Measurements from ENCODE around the gene CTAGE4. TPM values are rescaled to one million over a fixed set of nuclear protein-coding genes. Genes with fewer than 3 reads are reported as not detected.
"Not testable (repeated sequence)": the region's sequence is repeated elsewhere in the genome, so short reads cannot be mapped to it uniquely, and the experiment has no call there.

Gene CTAGE4, protein sequence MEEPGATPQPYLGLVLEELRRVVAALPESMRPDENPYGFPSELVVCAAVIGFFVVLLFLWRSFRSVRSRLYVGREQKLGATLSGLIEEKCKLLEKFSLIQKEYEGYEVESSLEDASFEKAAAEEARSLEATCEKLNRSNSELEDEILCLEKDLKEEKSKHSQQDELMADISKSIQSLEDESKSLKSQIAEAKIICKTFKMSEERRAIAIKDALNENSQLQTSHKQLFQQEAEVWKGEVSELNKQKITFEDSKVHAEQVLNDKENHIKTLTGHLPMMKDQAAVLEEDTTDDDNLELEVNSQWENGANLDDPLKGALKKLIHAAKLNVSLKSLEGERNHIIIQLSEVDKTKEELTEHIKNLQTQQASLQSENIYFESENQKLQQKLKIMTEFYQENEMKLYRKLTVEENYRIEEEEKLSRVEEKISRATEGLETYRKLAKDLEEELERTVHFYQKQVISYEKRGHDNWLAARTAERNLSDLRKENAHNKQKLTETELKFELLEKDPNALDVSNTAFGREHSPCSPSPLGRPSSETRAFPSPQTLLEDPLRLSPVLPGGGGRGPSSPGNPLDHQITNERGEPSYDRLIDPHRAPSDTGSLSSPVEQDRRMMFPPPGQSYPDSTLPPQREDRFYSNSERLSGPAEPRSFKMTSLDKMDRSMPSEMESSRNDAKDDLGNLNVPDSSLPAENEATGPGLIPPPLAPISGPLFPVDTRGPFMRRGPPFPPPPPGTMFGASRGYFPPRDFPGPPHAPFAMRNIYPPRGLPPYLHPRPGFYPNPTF
- total RNA-seq = 0.13 TPM in 1 of 2 replicates, not detected in the other

GRCh38 chr7:144183166-144183565 is at the start of gene CTAGE4:
TSS of gene CTAGE4 (plus strand) at chr7:144183466. CDS start at chr7:144183504, 38 bp downstream.
- not testable (repeated sequence) for DNase-seq (ENCODE audit: low read depth in 2 of 2)

DNA sequence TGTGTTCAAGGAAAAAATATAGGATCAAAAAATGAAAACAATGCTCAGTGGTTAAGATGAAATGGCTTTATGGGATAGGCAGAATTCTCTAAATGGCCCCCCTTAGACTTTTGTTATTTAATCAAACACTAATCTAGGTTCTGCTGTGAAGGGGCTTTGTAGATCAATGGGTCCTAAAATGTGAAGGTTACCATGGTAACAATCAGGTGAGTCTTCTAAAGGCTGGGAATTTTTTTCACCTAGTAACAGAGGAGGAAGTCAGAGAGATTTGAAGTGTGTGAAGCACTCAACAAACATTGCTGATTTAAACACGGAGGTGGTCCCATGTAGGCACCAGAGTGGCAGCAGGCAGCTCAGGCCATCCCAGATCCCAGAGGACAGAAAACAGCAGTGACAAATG is 49.1 kb upstream of the CTAGE4 start:
- no peak for DNase-seq (ENCODE audit: low read depth in 2 of 2)

DNA sequence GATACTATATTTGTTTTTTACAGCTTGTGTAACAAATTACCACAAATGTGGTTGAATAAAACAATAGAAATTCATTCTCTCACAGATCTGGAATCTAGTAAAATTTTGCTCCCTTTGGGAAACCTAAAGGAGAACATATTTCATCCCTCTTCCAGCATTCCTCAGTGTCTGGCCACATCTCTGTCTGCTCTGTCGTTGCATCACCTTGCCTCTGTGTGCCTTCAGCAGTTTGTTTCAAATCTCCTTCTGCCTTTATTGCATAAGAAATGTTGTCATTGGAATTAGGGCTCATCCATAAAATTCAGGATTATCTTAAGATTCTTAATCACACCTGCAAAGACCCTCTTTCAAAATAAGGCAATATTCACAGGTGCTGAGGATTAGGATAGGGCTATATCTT is 45.8 kb upstream of the CTAGE4 start:
- no peak for DNase-seq (ENCODE audit: low read depth in 2 of 2)

DNA sequence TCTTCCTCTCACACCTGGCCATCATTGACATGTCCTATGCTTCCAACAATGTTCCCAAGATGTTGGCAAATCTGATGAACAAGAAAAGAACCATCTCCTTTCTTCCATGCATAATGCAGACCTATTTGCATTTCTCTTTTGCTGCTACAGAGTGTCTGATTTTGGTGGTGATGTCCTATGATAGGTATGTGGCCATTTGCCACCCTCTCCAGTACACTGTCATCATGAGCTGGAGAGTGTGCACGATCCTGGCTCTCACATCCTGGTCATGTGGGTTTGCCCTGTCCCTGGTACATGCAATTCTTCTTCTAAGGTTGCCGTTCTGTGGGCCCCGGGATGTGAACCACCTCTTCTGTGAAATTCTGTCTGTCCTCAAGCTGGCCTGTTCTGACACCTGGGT is 41.1 kb upstream of the CTAGE4 start:
- no peak for DNase-seq (ENCODE audit: low read depth in 2 of 2)

DNA sequence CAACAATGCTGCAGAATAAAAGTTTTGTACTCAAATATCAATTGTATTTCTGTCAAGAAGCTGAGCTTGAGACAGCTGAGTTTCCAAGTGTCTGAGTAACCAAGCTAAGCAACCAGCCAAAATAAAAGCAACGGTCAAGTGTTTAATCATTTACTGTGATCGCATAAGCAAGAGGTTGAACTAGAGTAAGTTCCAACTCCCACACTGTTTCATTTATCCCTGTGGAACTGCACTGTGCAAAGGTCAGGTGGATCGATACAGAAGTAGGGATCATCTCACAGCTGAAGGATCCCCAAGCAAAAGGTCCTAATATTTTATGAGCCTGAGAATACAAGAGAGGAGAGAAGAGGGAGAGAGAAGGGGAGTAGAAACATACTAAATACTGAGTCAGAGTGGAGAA is 38.8 kb upstream of the CTAGE4 start:
- no peak for DNase-seq (ENCODE audit: low read depth in 2 of 2)

DNA sequence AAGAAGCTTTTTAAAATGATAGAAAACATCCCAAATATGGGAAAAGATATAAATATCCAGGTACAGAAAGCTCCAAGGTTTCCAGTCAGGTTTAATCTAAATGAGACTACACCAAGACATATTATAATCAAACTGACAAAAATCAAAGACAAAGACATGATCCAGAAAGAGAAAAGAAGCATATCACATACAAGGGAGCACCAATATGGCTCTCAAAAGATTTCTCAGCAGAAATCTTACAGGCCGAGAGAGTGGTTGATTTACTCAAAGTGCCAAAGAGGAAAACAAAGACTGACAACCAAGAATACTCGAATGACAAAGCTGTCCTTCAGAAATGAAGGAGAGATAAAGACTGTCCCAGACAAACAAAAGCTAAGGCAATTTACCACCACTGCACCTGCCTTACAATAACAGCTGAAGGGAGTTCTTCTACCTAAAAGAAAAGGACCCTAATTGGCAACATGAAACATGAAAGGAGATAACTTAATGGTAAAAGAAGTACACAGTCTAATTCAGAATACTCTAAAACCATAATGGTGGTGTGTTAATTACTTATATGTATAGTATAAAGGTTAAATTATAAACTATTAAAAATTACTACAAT is 34.9 kb upstream of the CTAGE4 start:
- no peak for DNase-seq (ENCODE audit: low read depth in 2 of 2)

- DNase-seq (ENCODE audit: low read depth in 2 of 2) = no peak
Measured at GRCh38 chr7:144158861-144159260, 24.4 kb upstream of the CTAGE4 start.

- DNase-seq (ENCODE audit: low read depth in 2 of 2) = no peak
Measured at GRCh38 chr7:144164784-144165183, 18.5 kb upstream of the CTAGE4 start.

DNA sequence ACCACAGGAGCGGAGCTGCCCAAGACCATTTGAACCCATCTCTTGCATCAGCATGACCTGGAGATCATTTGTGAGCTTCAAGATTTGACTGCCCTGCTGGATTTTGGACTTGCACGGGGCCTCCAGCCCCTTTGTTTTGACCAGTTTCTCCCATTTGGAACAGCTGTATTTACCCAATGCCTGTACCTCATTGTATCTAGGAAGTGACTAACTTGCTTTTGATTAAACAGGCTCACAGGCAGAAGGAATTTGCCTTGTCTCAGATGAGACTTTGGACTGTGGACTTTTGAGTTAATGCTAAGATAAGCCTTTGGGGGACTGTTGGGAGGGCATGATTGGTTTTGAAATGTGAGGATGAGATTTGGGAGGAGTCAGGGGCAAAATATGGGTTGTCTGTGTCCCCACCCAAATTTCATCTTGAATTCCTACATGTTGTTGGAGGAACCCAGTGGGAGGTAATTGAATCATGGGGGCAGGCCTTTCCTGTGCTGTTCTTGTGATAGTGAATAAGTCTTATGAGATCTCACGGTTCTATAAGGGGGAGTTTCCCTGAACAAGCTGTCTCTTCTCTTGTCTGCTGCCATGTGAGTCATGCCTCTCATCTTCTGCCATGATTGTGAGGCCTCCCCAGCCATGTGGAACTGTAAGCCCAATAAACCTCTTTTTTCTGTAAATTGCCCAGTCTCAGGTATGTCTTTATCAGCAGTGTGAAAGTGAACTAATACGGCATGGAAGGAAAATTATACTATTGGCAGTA is 11.5 kb upstream of the CTAGE4 start:
- not testable (repeated sequence) for DNase-seq (ENCODE audit: low read depth in 2 of 2)

- no peak for DNase-seq (ENCODE audit: low read depth in 2 of 2)
Measured at GRCh38 chr7:144174613-144175012, 8.7 kb upstream of the CTAGE4 start.

DNA sequence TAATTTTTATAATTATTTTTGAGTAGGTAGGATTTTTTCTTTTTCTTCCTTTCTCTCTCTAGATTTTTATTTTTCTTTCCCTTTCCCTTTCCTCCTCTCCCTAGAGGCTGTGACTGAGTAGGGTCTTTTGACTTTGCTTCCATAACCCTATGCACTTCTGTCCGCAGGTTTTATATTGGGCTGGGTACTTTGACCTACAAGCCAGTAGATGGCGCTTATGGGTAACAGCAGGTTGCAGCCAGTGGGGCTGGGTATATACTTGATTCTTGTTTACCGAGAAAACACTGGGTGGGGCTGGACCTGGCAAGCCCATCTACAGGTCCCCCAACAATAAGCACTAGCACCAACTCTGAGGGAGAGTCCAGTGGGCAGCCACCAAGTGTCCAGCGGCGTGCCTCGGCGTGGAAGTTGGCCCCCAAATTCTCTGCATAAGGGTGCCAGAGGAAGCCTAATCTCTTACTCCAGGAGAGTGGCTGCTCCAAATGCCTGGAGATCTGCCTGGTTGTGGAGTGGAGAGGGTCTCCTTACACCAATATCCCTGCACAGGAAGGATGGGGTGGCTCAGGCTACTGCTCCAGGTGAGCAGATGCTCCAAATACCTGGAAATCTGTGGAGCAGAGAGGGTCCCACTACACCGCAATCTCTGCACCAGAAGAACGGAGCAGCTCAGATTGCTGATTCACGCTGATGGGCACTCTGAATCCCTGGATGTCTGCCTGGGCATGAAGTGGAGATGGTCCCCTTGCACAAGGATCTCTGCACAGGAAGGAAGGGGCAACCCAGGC is 4.7 kb upstream of the CTAGE4 start:
- DNase-seq (ENCODE audit: low read depth in 2 of 2) = peak; percentile 4 to 23

DNA sequence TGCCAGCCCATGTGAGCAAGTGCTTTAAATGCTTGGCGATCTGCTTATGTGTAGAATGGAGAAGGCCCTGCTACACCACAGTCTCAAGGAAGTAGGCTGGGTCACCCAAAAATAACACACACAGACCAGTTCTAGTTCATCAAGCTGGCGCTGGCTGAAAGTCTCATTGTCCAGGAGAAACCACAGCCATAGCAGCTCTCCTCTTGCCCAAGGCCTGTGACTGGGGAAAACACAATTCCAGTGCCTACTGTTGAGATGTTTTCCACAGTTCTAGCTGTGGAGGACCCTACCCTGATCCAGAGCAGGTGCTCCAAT is 4.1 kb upstream of the CTAGE4 start:
- DNase-seq (ENCODE audit: low read depth in 2 of 2) = not testable (repeated sequence)

DNA sequence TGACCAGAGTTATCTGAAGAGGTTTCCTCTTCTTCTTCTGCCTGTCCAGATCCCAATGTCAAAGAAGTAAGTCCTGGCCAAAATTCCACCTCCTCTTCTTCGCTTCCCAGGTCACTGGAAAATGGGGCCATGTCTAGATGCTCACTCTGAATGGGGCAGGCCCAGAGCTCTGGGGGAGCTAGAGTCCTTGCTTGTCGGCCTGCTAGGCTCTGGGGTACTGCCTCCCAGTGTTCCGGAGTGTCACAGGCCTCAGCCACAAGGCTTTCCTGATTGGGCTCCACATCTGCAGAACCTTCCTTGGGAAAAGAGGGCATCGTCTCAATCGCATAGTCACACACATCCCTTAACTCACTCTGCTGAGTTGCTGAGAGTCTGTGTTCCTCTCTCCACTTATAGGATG is 4.6 kb downstream of the CTAGE4 start:
- not testable (repeated sequence) for DNase-seq (ENCODE audit: low read depth in 2 of 2)

GRCh38 chr7:144188578-144189171 is 5.4 kb downstream of the CTAGE4 start:
- not testable (repeated sequence) for DNase-seq (ENCODE audit: low read depth in 2 of 2)

GRCh38 chr7:144193782-144194181 is 10.5 kb downstream of the CTAGE4 start:
- not testable (repeated sequence) for DNase-seq (ENCODE audit: low read depth in 2 of 2)

DNA sequence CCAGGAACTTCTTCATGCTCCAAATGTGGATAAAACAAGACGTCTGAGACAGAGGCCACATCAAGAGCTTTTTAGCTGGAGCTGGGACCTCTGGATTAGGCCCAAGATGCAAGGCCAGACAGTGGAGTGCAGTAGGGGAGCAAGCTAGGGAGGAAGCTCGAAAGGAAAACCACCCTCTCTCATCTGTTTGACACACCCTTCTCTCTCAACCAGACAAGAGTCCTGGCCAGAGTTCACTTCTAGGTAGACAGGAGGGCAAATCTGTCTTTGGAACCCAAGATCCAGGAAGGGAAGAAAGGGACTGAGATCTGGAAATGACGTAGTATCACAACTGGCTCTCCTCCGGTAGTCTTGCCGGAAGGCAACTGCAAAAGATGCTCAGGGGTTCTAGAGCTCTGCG is 11.2 kb downstream of the CTAGE4 start:
- DNase-seq (ENCODE audit: low read depth in 2 of 2) = not testable (repeated sequence)

DNA sequence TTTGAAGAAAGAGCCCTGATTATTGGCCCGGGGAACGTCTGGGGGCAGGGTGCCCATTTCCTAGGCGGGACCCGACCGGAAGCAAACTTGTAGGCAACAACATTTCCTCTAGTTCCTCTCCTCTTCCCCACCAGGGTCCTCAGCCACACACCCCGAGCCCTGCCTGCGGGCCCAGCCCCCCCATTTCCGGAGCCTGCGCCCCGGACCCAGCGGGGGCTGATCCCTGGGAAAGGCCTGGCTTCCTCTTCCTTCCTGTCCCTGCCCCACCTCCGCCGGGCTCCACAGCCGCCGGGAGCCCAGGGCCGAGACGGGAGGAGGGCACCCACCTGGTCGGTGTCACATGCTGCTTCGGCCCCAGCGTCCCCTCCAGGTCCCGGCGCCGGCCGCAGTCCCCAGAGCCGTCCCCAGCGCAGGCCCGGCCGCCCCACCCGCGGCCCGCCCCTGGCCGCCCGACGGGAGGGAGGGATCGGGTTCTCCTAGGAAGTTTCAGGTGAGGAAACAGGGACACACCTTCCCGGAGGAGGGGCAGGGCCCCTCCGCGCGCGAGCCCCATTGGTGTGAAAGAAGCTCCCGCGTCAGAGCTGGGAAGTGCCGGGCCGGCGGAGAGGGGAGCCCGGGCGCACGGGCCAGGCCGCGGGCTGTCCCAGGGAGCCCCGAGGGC is 12.1 kb downstream of the CTAGE4 start, which contains the start of gene ARHGEF35:
ARHGEF35 (minus strand) TSS at position 622 of the 661 bp plus-strand sequence. CDS start 7,450 bp downstream, outside the sequence.
- not testable (repeated sequence) for DNase-seq (ENCODE audit: low read depth in 2 of 2)

- not testable (repeated sequence) for DNase-seq (ENCODE audit: low read depth in 2 of 2)
Measured at GRCh38 chr7:144198934-144199333, 15.7 kb downstream of the CTAGE4 start.

GRCh38 chr7:144201978-144202377 is 18.7 kb downstream of the CTAGE4 start:
- DNase-seq (ENCODE audit: low read depth in 2 of 2) = not testable (repeated sequence)

DNA sequence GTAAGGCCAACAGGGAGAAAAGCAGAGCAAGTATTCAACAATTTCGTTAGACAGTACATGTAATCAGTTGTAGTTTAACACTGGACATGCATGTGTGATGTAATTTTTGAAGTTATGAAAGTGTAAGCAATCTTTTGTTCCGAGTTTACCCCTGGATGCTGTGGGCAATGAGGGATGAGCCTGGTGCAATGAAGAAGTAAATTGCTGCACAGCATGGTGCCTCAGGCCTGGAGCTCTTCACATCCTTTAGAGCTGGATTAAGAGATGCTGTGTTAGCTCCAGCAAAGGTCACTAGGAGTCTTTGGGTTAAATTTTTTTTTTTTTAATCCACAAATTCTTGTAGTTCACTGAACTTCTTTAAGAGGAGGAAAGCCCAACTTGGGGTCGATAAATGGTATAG is 19.8 kb downstream of the CTAGE4 start:
- not testable (repeated sequence) for DNase-seq (ENCODE audit: low read depth in 2 of 2)

All from dermis microvascular lymphatic vessel endothelial cell (primary cell).